GM19468 (cell line): ENCODE measurements around the gene SPTB.

Experiments
- ATAC-seq: cut with Tn5 transposase; IDR thresholded peaks from one replicate; pipeline ENCODE4 v1.9.1; 2021; ENCODE audit warnings: mild to moderate bottlenecking, moderate library complexity, moderate number of reproducible peaks; ENCODE audit not compliant: unreplicated experiment; ENCODE audit errors: extremely low read depth

The SPTB gene

DNA sequence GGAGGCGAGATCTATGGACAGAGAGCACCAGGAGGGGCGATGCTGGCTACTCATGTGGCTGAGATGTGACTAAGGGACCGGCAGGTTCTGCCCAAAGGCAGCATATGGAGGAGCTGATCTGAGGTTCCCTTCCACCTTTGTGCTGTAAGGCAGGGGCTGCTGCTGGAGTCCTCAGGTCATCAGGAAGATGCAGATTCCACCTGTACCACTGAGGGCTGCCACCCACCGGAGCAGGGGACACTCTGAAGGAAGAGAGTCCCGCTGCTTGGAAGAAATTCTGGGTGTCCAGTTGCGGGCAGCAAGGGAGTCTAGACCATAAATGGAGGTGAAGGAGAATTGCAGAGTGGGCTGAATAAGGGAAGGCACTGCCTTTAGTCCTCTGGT, 120.2 kb downstream of the SPTB start:
- ATAC-seq, result no peak

DNA sequence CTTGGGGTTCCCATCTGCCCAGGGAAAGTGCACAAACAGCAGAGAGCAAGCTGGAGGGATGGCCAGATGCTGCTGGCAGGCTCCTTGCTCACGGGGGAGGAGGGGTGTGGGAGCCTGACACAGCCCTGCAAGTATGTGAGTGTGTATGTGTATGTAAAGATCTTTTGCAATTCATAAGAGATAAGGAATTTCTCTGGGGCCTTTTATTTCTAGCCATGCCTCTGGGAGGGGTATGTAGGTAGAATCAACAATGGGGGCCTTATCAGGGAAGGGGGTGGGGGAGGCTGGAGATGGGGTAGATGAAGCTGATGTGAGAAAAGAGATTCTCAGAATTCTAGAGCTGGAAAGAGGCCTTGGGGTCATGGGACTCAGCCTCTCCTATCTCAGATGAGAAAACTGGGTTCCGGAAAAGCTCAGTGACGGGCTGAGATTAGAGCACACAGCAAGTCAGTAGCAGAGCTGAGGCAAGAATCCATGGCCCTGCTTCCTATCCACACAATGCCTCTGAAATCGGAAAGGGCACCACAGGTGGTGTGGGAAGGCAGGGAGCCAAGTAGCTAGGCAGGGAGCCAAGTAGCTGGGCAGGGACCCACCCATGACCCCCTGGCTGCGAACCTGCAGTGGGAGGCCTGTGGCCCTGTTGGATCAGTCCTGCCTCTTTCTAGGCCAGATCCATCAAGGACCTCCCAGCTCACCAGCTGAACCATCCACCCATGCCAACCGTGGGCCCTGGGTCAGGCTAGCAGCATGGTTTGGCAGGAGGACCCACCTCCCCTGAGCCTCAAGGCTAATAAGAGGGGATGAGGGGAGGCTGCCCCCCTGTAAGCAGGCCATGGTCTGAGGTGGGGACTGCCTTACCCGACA, 120.8 kb downstream of the SPTB start:
- ATAC-seq, result no peak

DNA sequence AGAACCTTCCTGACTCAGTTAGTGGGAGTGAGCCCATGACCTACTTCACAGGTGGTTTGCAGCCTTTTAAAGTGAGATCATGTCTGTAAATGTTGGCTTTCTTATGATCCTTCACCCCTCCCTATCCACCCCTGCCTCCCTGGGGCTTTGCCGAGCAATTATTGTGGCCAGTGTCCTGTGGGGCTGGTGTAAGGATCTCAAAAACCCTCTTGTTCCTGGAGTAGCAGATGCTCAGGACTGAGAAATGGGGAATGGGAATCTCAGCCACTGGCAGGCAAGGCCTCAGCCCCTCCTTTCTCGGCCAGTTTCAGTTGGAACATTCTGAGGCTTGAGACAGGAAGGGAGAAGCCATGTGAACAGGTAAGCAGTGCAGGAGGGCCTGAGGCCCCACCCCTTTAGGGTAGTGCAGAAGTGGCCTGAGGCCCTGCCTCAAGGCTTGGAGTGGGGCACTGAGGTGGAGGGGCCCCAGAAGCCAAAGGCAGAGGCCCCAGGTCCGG, 121.6 kb downstream of the SPTB start:
- ATAC-seq, result no peak

DNA sequence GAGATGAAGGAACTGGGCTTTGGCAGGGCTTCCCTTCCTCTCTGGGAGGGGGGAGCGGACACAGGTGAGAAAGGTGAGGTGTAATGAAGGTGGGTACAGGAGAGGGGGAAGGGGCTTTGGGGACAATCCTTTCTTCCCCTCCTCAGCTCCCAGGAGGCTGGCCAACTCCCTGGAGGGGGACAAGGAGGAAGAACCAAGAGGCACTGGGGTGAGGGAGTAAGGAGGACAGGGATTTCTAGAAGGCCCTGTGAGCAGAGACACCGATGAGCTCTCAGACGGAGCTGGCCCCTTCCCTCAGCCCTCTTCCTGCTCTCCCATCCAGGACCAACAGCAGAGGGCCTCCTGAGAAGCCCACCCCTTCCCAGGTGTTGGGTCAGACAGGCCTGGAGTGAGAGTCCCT, 122.1 kb downstream of the SPTB start:
- no peak for ATAC-seq

DNA sequence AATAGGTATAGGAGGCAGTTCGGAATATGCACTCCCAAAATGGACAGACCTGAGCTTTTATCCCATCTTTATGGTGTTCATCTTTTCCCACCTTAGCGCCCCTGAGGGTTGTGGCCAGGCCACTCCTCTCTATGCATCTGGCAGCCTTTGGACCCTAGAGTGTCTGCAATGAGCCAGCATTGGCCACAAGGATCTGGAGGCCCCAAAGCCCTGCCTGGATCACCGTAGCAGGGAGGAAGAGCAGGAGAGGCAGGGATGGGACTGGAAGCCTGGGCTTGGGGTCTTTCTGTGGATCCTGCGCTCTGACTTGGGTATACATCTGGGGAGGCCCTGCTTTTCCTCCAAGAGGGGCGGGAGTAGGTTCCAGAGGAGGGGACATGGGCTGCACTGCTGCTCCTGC, 123.0 kb downstream of the SPTB start:
- no peak for ATAC-seq

DNA sequence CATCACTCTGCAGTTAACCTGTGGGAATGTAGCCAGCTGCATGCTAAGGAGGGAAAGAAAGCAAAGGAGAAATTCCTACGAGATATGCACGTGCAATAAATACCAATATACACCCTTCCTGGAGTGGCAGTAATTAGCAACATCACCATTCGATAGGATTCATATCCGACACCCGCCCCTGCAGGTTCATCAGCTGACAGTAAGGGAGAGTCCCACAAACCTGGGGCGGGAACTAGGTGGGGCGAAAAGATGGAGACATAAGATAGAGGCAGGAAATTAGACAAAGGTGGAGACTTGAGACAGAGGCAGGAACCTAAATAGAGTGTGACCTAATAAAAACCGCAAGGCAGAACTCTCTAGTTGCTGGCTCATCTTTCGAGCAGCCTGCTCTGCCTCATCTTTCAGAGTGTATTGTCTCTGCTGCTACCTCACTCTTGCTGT, 123.9 kb downstream of the SPTB start:
- no peak for ATAC-seq

DNA sequence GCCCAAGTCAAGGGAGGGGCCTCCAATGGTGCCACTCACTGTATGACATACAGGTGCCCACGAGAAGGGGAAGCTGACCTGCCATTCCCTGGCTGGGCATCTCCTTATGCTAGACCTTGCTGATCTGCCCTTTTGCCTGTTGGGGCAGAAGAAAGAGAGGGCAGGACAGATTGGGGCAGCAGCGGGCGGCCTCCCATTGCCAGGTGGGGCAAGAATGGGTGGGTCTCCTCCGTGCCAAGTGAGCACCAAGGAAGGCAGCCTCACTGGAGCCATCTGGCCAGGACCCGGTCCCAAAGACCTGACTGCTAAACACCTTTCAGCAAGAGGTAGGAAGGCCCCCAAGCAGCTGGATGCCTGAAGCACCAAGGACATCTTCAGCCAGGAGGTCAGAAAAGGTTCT, 125.0 kb downstream of the SPTB start:
- ATAC-seq, result no peak

DNA sequence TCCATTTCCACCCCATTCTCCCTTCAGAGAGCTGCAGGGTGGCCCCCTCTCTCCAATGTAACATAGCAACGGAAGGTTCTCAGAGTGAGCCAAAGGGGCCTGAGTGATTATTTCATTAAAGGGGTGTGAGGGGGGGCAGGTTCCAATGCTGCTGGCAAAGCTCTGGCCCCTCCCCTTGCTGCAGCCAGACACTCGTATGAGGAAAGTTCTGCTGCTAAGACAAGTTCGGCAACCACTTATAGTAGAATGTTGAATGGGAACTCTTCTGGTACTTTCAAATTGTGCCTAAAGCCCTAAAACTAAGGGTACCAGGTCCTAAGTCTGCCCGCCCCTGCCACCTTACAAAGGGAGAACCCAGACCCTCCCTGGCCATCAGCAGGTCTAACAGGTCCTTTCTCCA, 125.7 kb downstream of the SPTB start:
- ATAC-seq, result no peak

DNA sequence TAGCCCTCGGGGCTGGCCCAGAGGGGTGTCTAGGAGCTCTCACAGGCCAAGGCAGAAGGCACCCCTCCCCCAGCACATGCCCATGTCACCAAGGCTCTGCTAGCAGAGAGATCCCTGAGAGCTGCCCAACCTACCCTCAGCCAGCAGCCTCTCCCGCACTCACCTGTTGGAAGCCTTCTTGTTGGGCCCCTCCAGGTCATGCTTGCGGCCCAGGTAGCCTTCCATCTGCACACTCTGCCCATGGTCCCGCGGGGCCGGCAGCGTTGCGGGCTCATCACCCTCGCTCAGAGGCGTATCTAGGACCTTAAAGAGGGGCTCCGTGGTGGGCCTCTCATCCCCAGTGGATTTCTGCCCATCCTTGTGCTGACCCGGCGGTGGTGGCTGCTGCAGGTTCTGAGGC, 126.3 kb downstream of the SPTB start:
- no peak for ATAC-seq

DNA sequence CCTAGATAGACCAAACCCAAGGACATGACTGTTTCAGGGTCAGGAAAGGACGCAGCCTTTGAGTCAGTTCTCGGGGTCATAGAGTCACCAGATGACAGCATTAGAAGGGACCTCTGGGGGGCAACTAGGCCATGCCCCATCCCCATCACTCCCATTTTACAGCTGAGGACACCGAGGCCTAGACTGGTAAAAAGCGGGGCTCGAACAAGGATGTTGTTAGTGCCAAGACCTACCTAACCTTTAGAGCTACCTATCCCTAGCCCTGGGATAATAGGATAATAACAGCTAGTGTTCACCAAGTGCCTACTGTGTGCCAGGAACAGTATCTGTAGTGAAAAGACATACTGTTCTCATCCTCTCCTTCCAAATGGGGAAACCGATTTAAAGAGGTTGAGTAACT, 126.8 kb downstream of the SPTB start:
- no peak for ATAC-seq

DNA sequence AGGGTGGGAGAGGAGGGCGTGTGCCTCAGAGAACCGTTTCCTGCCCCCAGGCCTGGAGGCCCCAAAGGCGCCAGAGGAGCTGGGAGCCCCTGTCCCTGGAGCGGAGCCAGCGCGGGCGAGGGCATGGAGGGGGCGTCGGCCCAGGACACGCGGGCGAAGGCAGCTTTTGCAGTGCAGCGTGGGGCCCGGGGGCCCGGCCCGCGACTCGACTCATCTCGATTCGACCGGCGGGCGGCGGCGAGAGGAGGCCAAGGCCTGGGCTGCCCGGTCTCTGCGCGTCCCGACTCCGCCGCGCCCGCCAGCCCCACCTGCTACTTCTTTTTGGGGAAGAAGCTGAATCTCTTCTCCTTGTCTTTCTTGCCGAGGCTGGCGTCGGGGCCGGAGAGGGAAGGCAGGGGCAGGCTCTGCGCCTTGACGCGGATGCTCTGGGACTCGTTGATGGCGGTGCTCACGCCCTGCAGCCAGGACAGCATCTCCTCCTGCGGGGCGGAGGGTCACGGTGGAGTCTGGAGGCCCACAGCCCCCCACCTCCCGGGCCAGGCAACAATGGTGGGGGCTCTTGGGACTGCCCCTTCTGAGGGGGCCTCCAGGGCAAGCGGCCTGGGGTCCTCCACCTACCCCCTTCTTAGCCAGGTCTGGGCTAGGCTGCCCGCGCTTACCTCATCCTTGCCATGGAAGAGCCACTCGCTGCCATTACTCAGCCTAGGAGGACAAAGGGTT, 130.6 kb downstream of the SPTB start:
- no peak for ATAC-seq

DNA sequence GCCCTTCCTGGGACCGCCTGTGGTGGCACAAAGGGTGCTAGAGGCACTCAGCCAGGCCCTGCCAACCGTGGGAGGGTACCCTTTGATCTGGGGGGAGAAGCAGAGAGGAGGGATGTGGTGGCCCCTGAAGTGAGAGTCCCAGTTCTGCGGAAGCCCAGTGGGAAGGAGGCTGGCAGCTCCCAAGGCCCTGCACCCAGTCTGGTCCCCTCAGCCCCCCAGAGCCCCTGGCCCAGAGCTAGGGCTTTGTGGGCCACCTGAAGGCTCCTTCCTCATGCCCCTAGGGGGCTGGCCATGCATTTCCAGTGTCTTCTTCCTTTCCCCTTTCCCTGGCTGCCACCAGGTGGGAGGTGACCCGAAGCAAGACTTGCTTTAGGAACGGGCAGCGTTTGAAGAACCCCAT, 131.2 kb downstream of the SPTB start:
- no peak for ATAC-seq

DNA sequence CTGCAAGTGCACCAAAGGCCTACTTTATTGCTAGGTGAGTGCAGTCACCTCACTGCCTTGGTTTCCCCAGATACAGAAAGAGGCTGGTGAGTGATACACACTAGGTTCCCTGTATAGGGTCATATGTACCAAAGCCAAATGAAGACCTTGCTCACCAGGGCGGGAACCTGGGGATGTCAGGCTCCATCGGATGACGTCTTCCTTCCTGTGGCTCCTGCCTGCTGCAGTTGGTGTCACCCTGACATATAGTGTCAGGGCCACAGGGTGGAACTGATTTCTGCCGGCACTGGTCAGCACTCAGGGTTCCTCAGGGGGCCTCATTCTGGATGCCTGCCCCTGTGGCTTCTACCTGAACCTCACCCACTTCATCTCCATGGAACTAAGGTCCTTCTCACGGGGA, 132.4 kb downstream of the SPTB start:
- ATAC-seq, result no peak

DNA sequence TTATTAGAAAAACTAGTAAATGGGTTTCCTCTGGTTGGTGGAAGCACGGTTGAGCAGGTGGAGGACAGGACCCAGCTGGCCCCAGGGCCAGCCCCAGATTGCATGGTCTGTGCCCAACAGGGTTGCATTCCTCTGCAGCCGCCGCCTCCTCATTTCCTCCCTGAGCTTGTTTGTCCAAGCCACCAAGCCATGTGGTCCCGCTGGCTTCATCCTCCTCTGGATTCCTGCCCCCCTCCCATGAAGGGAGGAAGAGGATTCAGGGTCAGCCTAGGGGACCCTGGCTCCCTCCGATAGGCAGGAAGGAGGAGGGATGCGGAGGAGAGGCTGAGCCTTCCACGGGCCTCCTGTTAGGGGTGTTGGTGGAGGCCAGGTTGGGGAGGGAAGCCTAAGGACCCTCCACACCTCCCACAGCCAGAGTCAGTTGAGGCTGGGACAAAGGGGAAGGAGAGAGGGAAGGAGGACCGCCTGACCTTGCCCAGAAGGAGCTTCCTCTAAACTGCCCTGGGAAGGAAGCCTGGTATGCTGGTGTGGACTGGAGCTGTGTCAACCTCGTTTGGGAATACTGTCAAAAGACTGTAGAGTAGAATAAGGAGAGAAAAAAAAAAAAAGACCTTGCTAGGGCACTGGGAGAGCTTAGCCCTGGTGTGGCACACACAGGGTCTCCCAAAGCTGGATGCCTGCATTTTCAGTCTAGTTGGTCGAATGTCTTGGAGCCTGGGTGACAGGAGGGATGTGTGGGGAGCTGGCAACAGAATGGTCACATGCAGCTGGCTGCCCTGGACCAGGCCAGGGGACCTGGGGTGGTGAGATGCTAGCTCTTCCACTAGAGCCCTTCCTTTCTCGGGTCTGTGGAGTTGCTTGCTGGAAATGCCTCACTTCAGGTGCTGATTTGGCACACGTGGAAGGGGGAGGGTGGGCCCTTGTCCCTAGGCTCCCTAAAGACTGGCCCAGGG, 133.1 kb downstream of the SPTB start:
- ATAC-seq, result no peak

DNA sequence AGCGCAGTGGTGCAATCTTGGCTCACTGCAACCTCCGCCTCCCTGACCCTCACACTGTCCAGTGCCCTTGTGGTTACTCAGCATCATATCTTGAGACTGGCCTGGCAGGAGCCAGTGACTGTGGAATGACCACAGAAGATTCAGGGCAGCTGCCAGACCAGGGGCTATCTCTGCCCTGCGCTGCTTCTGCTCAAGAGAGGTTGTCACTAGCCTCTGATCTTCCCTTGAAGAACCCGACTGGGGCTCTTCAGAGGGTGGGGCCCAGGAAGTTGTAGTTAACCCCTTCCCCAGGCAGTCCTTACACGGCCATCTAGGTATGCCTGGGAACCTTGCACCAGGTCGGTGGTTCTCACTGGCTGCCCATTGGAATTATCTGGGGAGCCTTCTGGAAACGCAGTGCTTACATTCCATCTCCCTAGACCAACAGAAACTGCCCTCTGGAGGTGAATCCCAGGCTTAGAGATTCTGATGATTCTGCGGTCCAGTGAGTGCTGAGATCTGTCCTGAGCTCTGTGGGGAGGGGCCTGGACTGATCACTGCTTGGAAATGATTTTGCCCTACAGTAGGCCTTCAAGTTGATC, 134.1 kb downstream of the SPTB start:
- no peak for ATAC-seq

DNA sequence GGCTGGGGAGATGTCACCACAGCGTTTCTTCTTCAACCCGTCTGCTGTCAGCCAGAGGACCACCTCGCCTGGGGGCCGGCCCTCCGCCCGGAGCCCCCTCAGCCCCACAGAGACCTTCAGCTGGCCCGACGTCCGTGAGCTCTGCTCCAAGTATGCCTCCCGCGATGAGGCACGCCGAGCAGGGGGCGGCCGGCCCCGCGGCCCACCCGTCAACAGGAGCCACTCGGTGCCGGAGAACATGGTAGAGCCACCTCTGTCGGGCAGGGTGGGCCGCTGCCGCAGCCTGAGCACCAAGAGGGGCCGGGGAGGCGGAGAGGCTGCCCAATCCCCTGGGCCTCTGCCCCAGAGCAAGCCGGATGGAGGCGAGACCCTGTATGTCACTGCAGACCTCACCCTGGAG, 136.6 kb downstream of the SPTB start:
- no peak for ATAC-seq

DNA sequence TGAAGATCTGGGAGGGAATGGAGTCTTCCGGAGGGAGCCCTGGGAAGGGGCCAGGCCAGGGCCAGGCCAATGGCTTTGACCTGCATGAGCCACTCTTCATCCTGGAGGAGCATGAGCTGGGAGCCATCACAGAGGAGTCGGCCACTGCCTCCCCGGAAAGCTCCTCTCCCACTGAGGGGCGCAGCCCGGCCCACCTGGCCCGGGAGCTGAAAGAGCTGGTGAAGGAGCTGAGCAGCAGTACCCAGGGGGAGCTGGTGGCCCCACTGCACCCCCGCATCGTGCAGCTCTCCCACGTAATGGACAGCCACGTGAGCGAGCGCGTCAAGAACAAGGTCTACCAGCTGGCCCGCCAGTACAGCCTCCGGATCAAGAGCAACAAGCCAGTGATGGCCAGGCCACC, 137.7 kb downstream of the SPTB start:
- ATAC-seq, result no peak

DNA sequence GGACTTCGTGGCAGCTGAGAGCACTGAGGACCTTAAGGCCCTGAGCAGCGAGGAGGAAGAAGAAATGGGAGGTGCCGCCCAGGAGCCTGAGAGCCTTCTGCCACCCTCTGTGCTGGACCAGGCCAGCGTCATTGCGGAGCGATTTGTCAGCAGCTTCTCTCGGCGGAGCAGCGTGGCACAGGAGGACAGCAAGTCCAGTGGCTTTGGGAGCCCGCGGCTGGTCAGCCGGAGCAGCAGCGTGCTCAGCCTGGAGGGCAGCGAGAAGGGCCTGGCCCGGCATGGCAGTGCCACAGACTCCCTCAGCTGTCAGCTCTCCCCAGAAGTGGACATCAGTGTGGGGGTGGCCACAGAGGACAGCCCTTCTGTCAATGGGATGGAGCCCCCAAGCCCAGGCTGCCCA, 138.5 kb downstream of the SPTB start:
- ATAC-seq, result no peak

DNA sequence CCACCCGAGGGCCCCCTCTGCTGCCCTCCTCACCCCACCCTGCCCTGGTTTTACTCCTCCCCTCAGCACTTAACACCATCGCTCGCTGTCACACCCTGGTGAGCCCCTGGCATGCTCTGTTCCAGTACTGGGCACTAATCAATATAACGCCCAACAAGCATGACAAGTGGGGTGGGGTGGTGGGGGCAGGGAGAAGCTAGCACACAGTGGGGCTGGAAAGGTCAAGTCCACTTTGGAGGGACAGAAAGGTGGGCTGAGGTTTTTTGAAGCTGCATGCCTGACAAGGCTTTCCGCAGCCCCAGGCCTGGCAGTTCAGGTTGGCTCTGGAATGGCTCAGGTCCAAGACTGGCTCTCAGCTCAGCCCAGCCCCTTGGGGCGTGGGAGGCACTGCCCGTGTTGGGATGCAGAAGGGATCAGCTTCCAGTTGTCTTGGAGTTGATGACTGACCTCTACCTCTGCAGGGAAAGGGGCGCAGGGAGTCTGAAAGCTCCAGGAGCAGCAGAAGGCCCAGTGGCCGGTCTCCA, 141.4 kb downstream of the SPTB start:
- no peak for ATAC-seq
